CD14-positive monocyte (primary cell): ENCODE results near the gene DACT2. TPM values are rescaled to one million over a fixed set of nuclear protein-coding genes. Genes with fewer than 3 reads are reported as not detected.
"Not testable (repeated sequence)": the region's sequence is repeated elsewhere in the genome, so short reads cannot be mapped to it uniquely, and the experiment has no call there.

Experiments
- DNase-seq, 3 donors: peaks; one replicate each; pipeline ENCODE4 v3.0.0-alpha.2; 2011 to 2022
- H2AFZ ChIP-seq: 2 replicates; pipeline ENCODE4 v1.6.0; 2012; ENCODE audit warnings: mild to moderate bottlenecking, low read depth, low read length, inconsistent platforms; ENCODE audit not compliant: insufficient read depth, poor library complexity, severe bottlenecking
- H3K27ac ChIP-seq, 2 donors: 1 replicate in 1 of 2; 2 replicates in 1 of 2; pipeline ENCODE4 v1.5.1; 2012 to 2013; ENCODE audit warnings: low read length in 2 of 2, control low read depth in 1 of 2, inconsistent platforms in 1 of 2, low read depth in 1 of 2, mild to moderate bottlenecking in 1 of 2
- H3K27me3 ChIP-seq, 2 donors: one replicate each; pipeline versions ENCODE4 v1.6.0 to v1.6.1; 2011 to 2013; ENCODE audit warnings: low read length in 2 of 2; ENCODE audit not compliant: control insufficient read depth in 2 of 2, insufficient read depth in 2 of 2
- H3K36me3 ChIP-seq, 2 donors: replicated peaks in 1 of 2; 1 replicate in 1 of 2; 2 replicates in 1 of 2; pipeline versions ENCODE4 v1.5.1 to v1.6.1; 2012 to 2013; ENCODE audit warnings: low read length in 2 of 2, control low read depth in 1 of 2, inconsistent platforms in 1 of 2, mild to moderate bottlenecking in 1 of 2; ENCODE audit not compliant: insufficient read depth in 2 of 2, control insufficient read depth in 1 of 2
- H3K4me1 ChIP-seq, 2 donors: 1 replicate in 1 of 2; 2 replicates in 1 of 2; pipeline versions ENCODE4 v1.5.1 to v1.6.1; 2012 to 2013; ENCODE audit warnings: low read length in 2 of 2, control low read depth in 1 of 2, inconsistent platforms in 1 of 2, mild to moderate bottlenecking in 1 of 2, moderate library complexity in 1 of 2; ENCODE audit not compliant: insufficient read depth in 2 of 2, control insufficient read depth in 1 of 2
- H3K4me2 ChIP-seq: replicated peaks from 2 replicates; pipeline ENCODE3; 2012; ENCODE audit warnings: low read length, moderate library complexity, mild to moderate bottlenecking; ENCODE audit not compliant: poor library complexity, severe bottlenecking; ENCODE audit errors: extremely low read depth
- H3K4me3 ChIP-seq, 3 experiments: fragments of 200-600 bp in 1 of 3; sonication (generic) in 1 of 3; replicated peaks in 1 of 3; 1 replicate in 2 of 3; 2 replicates in 1 of 3; pipeline ENCODE4 v1.5.1; 2011 to 2013; ENCODE audit warnings: low read length in 3 of 3, mild to moderate bottlenecking in 3 of 3, control low read depth in 2 of 3, low read depth in 2 of 3, inconsistent platforms in 1 of 3, moderate library complexity in 1 of 3
- H3K79me2 ChIP-seq: 2 replicates; pipeline ENCODE4 v1.6.0; 2012; ENCODE audit warnings: mild to moderate bottlenecking, control low read depth, inconsistent platforms, low read length, moderate library complexity; ENCODE audit not compliant: insufficient read depth
- H3K9ac ChIP-seq: 2 replicates; pipeline ENCODE4 v1.6.0; 2017; ENCODE audit warnings: low read length, mild to moderate bottlenecking; ENCODE audit not compliant: insufficient read depth, poor library complexity, severe bottlenecking
- H3K9me3 ChIP-seq, 2 donors: replicated peaks in 1 of 2; 1 replicate in 1 of 2; 2 replicates in 1 of 2; pipeline versions ENCODE4 v1.5.1 to v1.6.1; 2012 to 2013; ENCODE audit warnings: low read length in 2 of 2, control low read depth in 1 of 2; ENCODE audit not compliant: control insufficient read depth in 1 of 2, insufficient read depth in 1 of 2
- H4K20me1 ChIP-seq: 2 replicates; pipeline ENCODE4 v1.6.0; 2012; ENCODE audit warnings: mild to moderate bottlenecking, low read length, control low read depth, moderate library complexity; ENCODE audit not compliant: insufficient read depth
- H3K27ac Mint-ChIP-seq, 7 donors: one replicate each; pipeline ENCODE4 v1.8.0; 2020; ENCODE audit warnings: mild to moderate bottlenecking in 7 of 7, mixed read lengths in 7 of 7, moderate library complexity in 6 of 7, inconsistent platforms in 2 of 7
- H3K27me3 Mint-ChIP-seq, 3 donors: one replicate each; pipeline ENCODE4 v1.8.0; 2021 to 2022; ENCODE audit warnings: low read depth in 3 of 3, mild to moderate bottlenecking in 3 of 3, mixed read lengths in 3 of 3, moderate library complexity in 3 of 3, inconsistent platforms in 1 of 3
- H3K36me3 Mint-ChIP-seq, 2 donors: one replicate each; pipeline ENCODE4 v1.8.0; 2020; ENCODE audit warnings: mixed read lengths in 2 of 2, inconsistent platforms in 1 of 2, mild to moderate bottlenecking in 1 of 2
- H3K4me1 Mint-ChIP-seq: one replicate; pipeline ENCODE4 v1.8.0; 2020; ENCODE audit warnings: mild to moderate bottlenecking, mixed read lengths
- H3K4me3 Mint-ChIP-seq, 2 donors: one replicate each; pipeline ENCODE4 v1.8.0; 2020; ENCODE audit warnings: mild to moderate bottlenecking in 2 of 2, mixed read lengths in 2 of 2, moderate library complexity in 1 of 2
- H3K9me3 Mint-ChIP-seq, 7 donors: one replicate each; pipeline ENCODE4 v1.8.0; 2020 to 2022; ENCODE audit warnings: mixed read lengths in 7 of 7, mild to moderate bottlenecking in 6 of 7, moderate library complexity in 6 of 7, inconsistent platforms in 2 of 7
- CTCF ChIP-seq: fragments of 200-600 bp; IDR thresholded peaks from one replicate; pipeline ENCODE4 v1.8.0; 2022; ENCODE audit warnings: antibody characterized with exemption, mild to moderate bottlenecking
- WGBS: methylation state at CpG from one replicate; pipeline ENCODE4 v1.1.5; 2013; ENCODE audit warnings: missing lambda C conversion rate; ENCODE audit not compliant: insufficient coverage; 5-methylcytosine and 5-hydroxymethylcytosine counted together
- intact Hi-C, 2 donors: fragments of 100-400 bp; cut with micrococcal nuclease; formaldehyde crosslinking; loops; one replicate each; pipeline versions ENCODE4 v1.15.0 to v1.15.1; 2023
- polyA plus RNA-seq, 3 donors: library from polyadenylated mRNA; depleted of rRNA in 1 of 3; unstranded in 2 of 3; stranded (reverse) in 1 of 3; fragments of 300-500 nt in 2 of 3; fragments of >200 nt in 1 of 3; fragmentation: Illumina TruSeq in 2 of 3; gene quantifications; 1 replicate in 2 of 3; 2 replicates in 1 of 3; pipeline ENCODE4 v1.2.3, GENCODE V29; 2012 to 2021

Gene DACT2
- polyA plus RNA-seq, 3 donors, result not detected

- Histone ChIP-seq H2AFZ (no peak overlapping the region), H3K36me3 (no peaks in the 10 kb centered on the region), H3K4me3 (no peak overlapping the region), H3K9me3 (peaks cover 0 to 8% of the 10 kb centered on the region in 2 donors), H4K20me1 (no peaks in the 10 kb centered on the region), H3K27me3 (no peaks in the 10 kb centered on the region), H3K27ac (no peak overlapping the region), H3K4me2 (no peak overlapping the region), H3K79me2 (no peaks in the 10 kb centered on the region), H3K9ac (no peak overlapping the region), H3K4me1 (no peaks in the 10 kb centered on the region)
- no peaks in the 10 kb centered on the region for H3K4me1 Mint-ChIP-seq
- 93% methylated on average over 7 of the region's 7 CpGs for WGBS
- intact Hi-C loops, result no loop called here
- peaks cover 0 to 11% (median 5%) of the 10 kb centered on the region in 7 donors for H3K9me3 Mint-ChIP-seq
- H3K36me3 Mint-ChIP-seq, result no peaks in the 10 kb centered on the region
- DNase-seq, result no peak
- no peak overlapping the region for H3K4me3 Mint-ChIP-seq
- no peak for TF ChIP-seq CTCF
- H3K27ac Mint-ChIP-seq, result peak overlapping the region in 1 of 7 donors; percentile 64
- H3K27me3 Mint-ChIP-seq, result peaks cover 2 to 4% (median 3%) of the 10 kb centered on the region in 3 donors
These were observed 37.8 kb downstream of the DACT2 start for GRCh38 chr6:168281826-168282225.

DNA sequence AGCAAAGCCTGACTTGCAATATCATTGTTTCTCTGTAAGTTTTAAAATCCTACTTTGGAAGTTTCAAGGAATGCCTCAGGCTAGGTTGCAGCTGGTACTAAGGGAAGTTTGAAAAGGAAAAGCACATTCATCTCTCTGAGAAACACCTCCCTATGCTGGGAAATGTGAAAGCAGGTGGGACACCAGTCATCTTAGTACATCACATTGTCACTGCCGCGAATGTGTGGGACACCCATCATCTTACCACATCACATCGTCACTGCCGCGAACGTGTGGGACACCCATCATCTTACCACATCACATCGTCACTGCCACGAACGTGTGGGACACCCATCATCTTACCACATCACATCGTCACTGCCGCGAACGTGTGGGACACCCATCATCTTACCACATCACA is 38.3 kb downstream of the DACT2 start:
- H3K27me3 Mint-ChIP-seq, H2AFZ ChIP-seq, H3K27ac Mint-ChIP-seq, intact Hi-C loops, H3K9me3 ChIP-seq, H3K4me2 ChIP-seq, H3K9ac ChIP-seq, H3K4me3 ChIP-seq, H3K4me3 Mint-ChIP-seq, H3K4me1 ChIP-seq, H3K36me3 ChIP-seq, H3K4me1 Mint-ChIP-seq, DNase-seq, H3K27me3 ChIP-seq, H4K20me1 ChIP-seq, H3K27ac ChIP-seq, H3K79me2 ChIP-seq, H3K36me3 Mint-ChIP-seq: not testable (repeated sequence)
- peaks cover 0 to 11% (median 5%) of the 10 kb centered on the region in 7 donors for H3K9me3 Mint-ChIP-seq
- no CpG with 5 or more reads among the region's 13 CpGs for WGBS
